H1 (cell line): Measurements from ENCODE around the gene POLR2L. TPM values are rescaled to one million over a fixed set of nuclear protein-coding genes. Genes with fewer than 3 reads are reported as not detected.

ENCODE experiments used
- CBX5 ChIP-seq: fragments of 300-800, 300-1000 bp; sonication (generic); IDR thresholded peaks from 2 replicates; pipeline ENCODE4 v1.7.1; 2016; ENCODE audit warnings: antibody characterized with exemption, low read length, low read depth
- CEBPB ChIP-seq: IDR thresholded peaks from 2 replicates; pipeline ENCODE4 v1.6.1; 2012; ENCODE audit warnings: low read depth, low read length
- CHD7 ChIP-seq: fragments of 300-600 bp; sonication (generic); IDR thresholded peaks from 2 replicates; pipeline ENCODE4 v1.7.1; 2012; ENCODE audit warnings: low read length, moderate library complexity, mild to moderate bottlenecking, inconsistent platforms; ENCODE audit not compliant: insufficient replicate concordance
- EP300 ChIP-seq, 2 experiments: IDR thresholded peaks; 1 replicate in 1 of 2; 2 replicates in 1 of 2; pipeline ENCODE4 v1.6.1; 2011 to 2012; ENCODE audit warnings: low read depth in 2 of 2, low read length in 2 of 2, mild to moderate bottlenecking in 2 of 2, borderline replicate concordance in 1 of 2, inconsistent platforms in 1 of 2, moderate library complexity in 1 of 2
- NRF1 ChIP-seq: IDR thresholded peaks from 2 replicates; pipeline ENCODE4 v1.6.1; 2011; ENCODE audit warnings: mild to moderate bottlenecking, low read depth, low read length, improper control_type of control experiment
- POU5F1 ChIP-seq: IDR thresholded peaks from 2 replicates; pipeline ENCODE4 v1.6.1; 2011; ENCODE audit warnings: low read depth, mild to moderate bottlenecking, low read length, moderate library complexity
- SIN3A ChIP-seq, 2 experiments: IDR thresholded peaks in 1 of 2; conservative IDR thresholded peaks in 1 of 2; 2 replicates each; pipeline ENCODE4 v1.6.1; 2011 to 2012; ENCODE audit warnings: low read length in 2 of 2, improper control_type of control experiment in 1 of 2, low read depth in 1 of 2, mild to moderate bottlenecking in 1 of 2
- SIRT6 ChIP-seq: IDR thresholded peaks from one replicate; pipeline ENCODE4 v1.7.1; 2012; ENCODE audit warnings: low read length, inconsistent platforms
- TBP ChIP-seq: IDR thresholded peaks from 2 replicates; pipeline ENCODE4 v1.6.1; 2011; ENCODE audit warnings: low read depth, low read length, improper control_type of control experiment
- TEAD4 ChIP-seq: IDR thresholded peaks from 2 replicates; pipeline ENCODE4 v1.6.1; 2012; ENCODE audit warnings: low read depth, low read length, inconsistent platforms, mixed read lengths
- YY1 ChIP-seq: IDR thresholded peaks from 2 replicates; pipeline ENCODE4 v1.6.1; 2011; ENCODE audit warnings: low read depth, mild to moderate bottlenecking, low read length
- polyA plus RNA-seq, 7 experiments: library from polyadenylated mRNA; depleted of rRNA in 3 of 7; stranded (reverse) in 5 of 7; unstranded in 2 of 7; fragments of >200 nt in 5 of 7; fragments of 200-250 nt in 2 of 7; gene quantifications; 1 replicate in 5 of 7; 2 replicates in 1 of 7; 4 replicates in 1 of 7; pipeline versions ENCODE4 v1.2.1 to v1.2.3, GENCODE V29; 2011 to 2013; ENCODE audit warnings: missing spikeins in 2 of 7, mixed read lengths in 2 of 7
- total RNA-seq: library from RNA; stranded (reverse); fragmentation: NEBNext Ultra II Directional; extraction: Animal tissue kit (Norgen Biotek cat#: 25700); gene quantifications from 2 replicates; pipeline ENCODE4 v1.2.1, GENCODE V29; 2021
- TF ChIP-seq, protein P1 (sequence below): IDR thresholded peaks from 2 replicates; pipeline ENCODE4 v1.6.1; 2011; ENCODE audit warnings: low read depth, mild to moderate bottlenecking, low read length; ENCODE audit not compliant: insufficient read depth

POLR2L gene
- total and polyA plus RNA-seq, 2 of the 8 experiments (the other 6 are each of a cell fraction or from before 2014, with no cell fraction given): 140 to 151 TPM

DNA sequence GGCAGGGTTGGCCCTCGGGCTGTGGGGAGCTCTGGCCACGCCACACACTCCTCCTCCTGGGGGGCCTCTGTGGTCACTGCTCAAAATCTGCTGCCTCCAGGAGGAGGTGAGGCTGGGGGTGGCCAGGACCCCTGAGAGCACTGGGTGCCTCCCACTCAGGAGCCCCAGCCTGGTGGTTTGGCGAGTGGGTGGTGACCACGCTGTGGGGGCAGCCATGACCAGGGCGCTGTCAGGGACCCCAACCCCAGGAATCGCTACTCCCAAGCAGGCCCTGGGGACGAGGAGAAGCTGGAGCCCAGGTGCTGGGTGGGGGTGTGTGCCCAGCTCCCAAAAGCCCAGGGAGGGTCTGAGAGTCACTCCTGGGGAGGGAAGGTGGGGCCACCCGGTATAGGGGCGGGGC, 30.5 kb upstream of the POLR2L start (continued):
- TF ChIP-seq CHD7 (no peak), EP300 (IDR thresholded peaks at IDR 0.05; ENCODE audit: borderline replicate concordance in 1 of 2, low read depth in 2 of 2, low read length in 2 of 2) (no peak), SIRT6 (no peak), CBX5 (no peak), POU5F1 (no peak), NRF1 (no peak), TBP (no peak), CEBPB (no peak), TEAD4 (no peak), YY1 (no peak), SIN3A (conservative IDR thresholded peaks at IDR 0.05 in 1 of 2, IDR thresholded peaks at IDR 0.05 in 1 of 2; ENCODE audit: low read depth in 1 of 2, low read length in 2 of 2) (no peak)
- TF ChIP-seq, protein P1, sequence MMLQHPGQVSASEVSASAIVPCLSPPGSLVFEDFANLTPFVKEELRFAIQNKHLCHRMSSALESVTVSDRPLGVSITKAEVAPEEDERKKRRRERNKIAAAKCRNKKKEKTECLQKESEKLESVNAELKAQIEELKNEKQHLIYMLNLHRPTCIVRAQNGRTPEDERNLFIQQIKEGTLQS: no peak
